Type B pancreatic cell (in vitro differentiated cells): ENCODE data around the gene COQ6. TPM values are rescaled to one million over a fixed set of nuclear protein-coding genes. Genes with fewer than 3 reads are reported as not detected.
"Not testable (repeated sequence)": the region's sequence is repeated elsewhere in the genome, so short reads cannot be mapped to it uniquely, and the experiment has no call there.

Experiments used
- DNase-seq: peaks from one replicate; pipeline ENCODE4 v3.0.0; 2021; ENCODE audit warnings: mixed read lengths; ENCODE audit not compliant: unreplicated experiment; ENCODE audit errors: extremely low spot score
- H3K27ac Mint-ChIP-seq: 2 replicates; pipeline ENCODE4 v1.8.0; 2021; ENCODE audit warnings: mild to moderate bottlenecking, mixed read lengths
- H3K27me3 Mint-ChIP-seq: 2 replicates; pipeline ENCODE4 v1.8.0; 2021; ENCODE audit warnings: mixed read lengths
- H3K36me3 Mint-ChIP-seq: 2 replicates; pipeline ENCODE4 v1.8.0; 2021; ENCODE audit warnings: mixed read lengths
- H3K4me1 Mint-ChIP-seq: one replicate; pipeline ENCODE4 v1.8.0; 2021; ENCODE audit warnings: mixed read lengths; ENCODE audit not compliant: unreplicated experiment
- H3K4me3 Mint-ChIP-seq: 2 replicates; pipeline ENCODE4 v1.8.0; 2021; ENCODE audit warnings: mild to moderate bottlenecking, mixed read lengths
- H3K9me3 Mint-ChIP-seq: 2 replicates; pipeline ENCODE4 v1.8.0; 2021; ENCODE audit warnings: mixed read lengths
- CTCF ChIP-seq: fragments of 200-600 bp; sonication (generic); conservative IDR thresholded peaks from 2 replicates; pipeline ENCODE4 v1.5.0; 2021; ENCODE audit warnings: antibody characterized with exemption, mild to moderate bottlenecking
- total RNA-seq: library from RNA; stranded (reverse); gene quantifications from 2 replicates; pipeline ENCODE4 v1.2.1, GENCODE V29; 2021; ENCODE audit warnings: low replicate concordance

Gene COQ6
- total RNA-seq, 1 donor from 2014 or later = 21.2 TPM

GRCh38 chr14:73988065-73988464 lies 38.0 kb downstream of the COQ6 start:
- H3K4me1 Mint-ChIP-seq = no peaks in the 10 kb centered on the region
- no peak for DNase-seq
- no peak overlapping the region for H3K27ac Mint-ChIP-seq
- peaks cover 15% of the 10 kb centered on the region for H3K36me3 Mint-ChIP-seq
- H3K4me3 Mint-ChIP-seq = no peak overlapping the region
- no peaks in the 10 kb centered on the region for H3K9me3 Mint-ChIP-seq
- no peak for TF ChIP-seq CTCF
- H3K27me3 Mint-ChIP-seq = no peaks in the 10 kb centered on the region

- H3K27ac Mint-ChIP-seq, H3K27me3 Mint-ChIP-seq, H3K4me1 Mint-ChIP-seq, H3K4me3 Mint-ChIP-seq, DNase-seq, H3K9me3 Mint-ChIP-seq: not testable (repeated sequence)
- H3K36me3 Mint-ChIP-seq = peaks cover 15% of the 10 kb centered on the region
These were observed 38.6 kb downstream of the COQ6 start for GRCh38 chr14:73988656-73989055.

- H3K9me3 Mint-ChIP-seq = no peaks in the 10 kb centered on the region
These were observed 41.0 kb downstream of the COQ6 start for GRCh38 chr14:73991092-73991491.

GRCh38 chr14:73994926-73995325 lies 44.8 kb downstream of the COQ6 start:
- peaks cover 17% of the 10 kb centered on the region for H3K4me1 Mint-ChIP-seq
- not testable (repeated sequence) for H3K9me3 Mint-ChIP-seq, DNase-seq, H3K4me3 Mint-ChIP-seq, H3K27ac Mint-ChIP-seq, H3K36me3 Mint-ChIP-seq, H3K27me3 Mint-ChIP-seq

More at GRCh38 chr14:73991092-73991491, 41.0 kb downstream of the COQ6 start:
- Mint-ChIP-seq H3K27me3 (no peaks in the 10 kb centered on the region), H3K27ac (no peak overlapping the region), H3K4me1 (peaks cover 4% of the 10 kb centered on the region), H3K36me3 (peaks cover 4% of the 10 kb centered on the region), H3K4me3 (no peak overlapping the region)
- DNase-seq = no peak
- no peak for TF ChIP-seq CTCF

GRCh38 chr14:73995977-73996378 lies 45.9 kb downstream of the COQ6 start:
- no peak for TF ChIP-seq CTCF
- no peak for DNase-seq
- peaks cover 6% of the 10 kb centered on the region for H3K36me3 Mint-ChIP-seq
- H3K27me3 Mint-ChIP-seq = no peaks in the 10 kb centered on the region
- peaks cover 17% of the 10 kb centered on the region for H3K4me1 Mint-ChIP-seq
- H3K4me3 Mint-ChIP-seq = peak overlapping the region; percentile 66
- no peaks in the 10 kb centered on the region for H3K9me3 Mint-ChIP-seq
- H3K27ac Mint-ChIP-seq = peak overlapping the region; percentile 87

GRCh38 chr14:73996731-73997107 lies 46.6 kb downstream of the COQ6 start:
- Mint-ChIP-seq H3K27ac (peak overlapping the region; percentile 87), H3K4me1 (peaks cover 17% of the 10 kb centered on the region), H3K27me3 (no peaks in the 10 kb centered on the region), H3K36me3 (peaks cover 6% of the 10 kb centered on the region), H3K4me3 (peak overlapping the region; percentile 22), H3K9me3 (no peaks in the 10 kb centered on the region)
- no peak for DNase-seq
- no peak for TF ChIP-seq CTCF
